Right cardiac atrium (tissue), 5 donors: ENCODE data around the gene DCLK1. TPM values are rescaled to one million over a fixed set of nuclear protein-coding genes. Genes with fewer than 3 reads are reported as not detected.
"Not testable (repeated sequence)": the region's sequence is repeated elsewhere in the genome, so short reads cannot be mapped to it uniquely, and the experiment has no call there.

Source experiments
- ATAC-seq, 2 donors: fragments of 200-7000 bp; cut with Tn5 transposase; one replicate each; pipeline versions ENCODE4 v1.8.0 to v1.9.1; 2020; ENCODE audit warnings: moderate library complexity in 2 of 2, mild to moderate bottlenecking in 1 of 2
- DNase-seq, 3 donors: peaks; one replicate each; pipeline ENCODE4 v3.0.0-alpha.2; 2020
- H3K27ac ChIP-seq: one replicate; pipeline ENCODE4 v1.5.1; 2013; ENCODE audit warnings: mild to moderate bottlenecking, low read length, control low read depth, moderate library complexity
- H3K27me3 ChIP-seq: one replicate; pipeline ENCODE4 v1.6.1; 2013; ENCODE audit not compliant: control insufficient read depth, insufficient read depth
- H3K4me1 ChIP-seq: one replicate; pipeline ENCODE4 v1.6.1; 2013; ENCODE audit warnings: low read length; ENCODE audit not compliant: control insufficient read depth, insufficient read depth
- H3K4me3 ChIP-seq: one replicate; pipeline ENCODE4 v1.5.1; 2013; ENCODE audit warnings: low read length, control low read depth
- H3K9me3 ChIP-seq: one replicate; pipeline ENCODE4 v1.6.1; 2013; ENCODE audit warnings: low read length; ENCODE audit not compliant: control insufficient read depth
- WGBS: extraction: QIAGEN DNeasy Blood & Tissue Kit; methylation state at CpG from one replicate; pipeline ENCODE4 v1.1.7; 2013; 5-methylcytosine and 5-hydroxymethylcytosine counted together
- intact Hi-C, 4 donors: fragments of 100-400 bp; cut with DNase I; formaldehyde crosslinking; loops; one replicate each; pipeline versions ENCODE4 v1.11.0 to v1.14.0; 2022 to 2023
- polyA plus RNA-seq: library from polyadenylated mRNA; stranded (reverse); fragments of 200-250 nt; gene quantifications from one replicate; pipeline ENCODE4 v1.2.3, GENCODE V29; 2013
- total RNA-seq, 4 donors: library from RNA; stranded (reverse); fragmentation: NEBNext Ultra II Directional; extraction: Animal tissue kit (Norgen Biotek cat#: 25700); gene quantifications; one replicate each; pipeline ENCODE4 v1.2.1, GENCODE V29; 2021
- donor health status: healthy with polysubstance abuse.
- donor health status: DM: no; HTN: yes; CAD: no.
- donor health status: DM: no; HTN: no; CAD: no.
- donor health status: DM: no; HTN: yes; CAD: no; lungs with severe emphysema.
- donor health status: DM: yes; HTN: yes; CAD: no.

The DCLK1 gene
- total and polyA plus RNA-seq, 5 donors: 5.1 to 19.8 (median 16.1) TPM

DNA sequence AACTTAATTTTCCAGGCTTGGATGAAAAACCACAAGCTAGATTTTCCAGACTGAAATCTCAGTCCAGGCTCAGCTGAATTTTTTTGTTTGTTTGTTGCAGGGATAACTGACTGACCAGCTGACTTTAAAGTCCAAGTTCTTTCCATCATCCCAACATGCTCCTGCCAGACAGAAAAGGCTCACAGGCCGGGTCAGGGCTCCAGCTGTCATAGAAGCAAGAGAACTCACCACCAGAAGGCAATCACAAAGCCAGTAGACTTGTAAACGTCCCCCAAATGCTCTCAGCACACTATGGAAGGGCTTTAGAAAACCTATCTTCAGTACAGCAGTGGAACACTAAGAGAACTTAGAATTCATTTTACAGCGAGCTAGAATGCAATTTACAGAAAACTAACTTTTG is 25.5 kb downstream of the DCLK1 start:
- no peak for DNase-seq
- 51% methylated on average over 3 of the region's 3 CpGs for WGBS
- no peak overlapping the region for H3K27ac ChIP-seq
- no peak for ATAC-seq
- intact Hi-C loops: no loop called here
- no peaks in the 10 kb centered on the region for H3K9me3 ChIP-seq
- H3K4me1 ChIP-seq: no peaks in the 10 kb centered on the region
- no peaks in the 10 kb centered on the region for H3K27me3 ChIP-seq
- no peak overlapping the region for H3K4me3 ChIP-seq

DNA sequence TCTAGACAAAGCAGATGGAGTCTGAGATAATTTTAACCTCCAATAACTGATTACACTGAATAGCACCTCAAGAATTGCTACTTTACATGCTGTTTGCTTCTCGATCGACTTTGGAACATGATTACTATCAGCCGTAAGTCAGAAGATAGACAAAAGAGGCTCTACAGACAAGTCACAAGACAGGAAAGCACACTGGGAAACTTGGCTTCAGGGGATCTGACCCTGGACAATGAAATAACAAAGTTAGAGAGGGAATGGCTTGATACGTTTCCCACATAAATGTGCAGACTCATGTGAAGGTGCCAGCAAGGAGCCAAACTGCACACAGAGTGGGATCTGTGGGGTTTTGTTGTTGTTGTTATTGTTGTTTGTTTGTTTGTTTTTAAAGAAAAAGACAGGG is 28.5 kb downstream of the DCLK1 start:
- H3K9me3 ChIP-seq: no peaks in the 10 kb centered on the region
- WGBS: 69% methylated on average over 4 of the region's 4 CpGs
- intact Hi-C loops: no loop called here

DNA sequence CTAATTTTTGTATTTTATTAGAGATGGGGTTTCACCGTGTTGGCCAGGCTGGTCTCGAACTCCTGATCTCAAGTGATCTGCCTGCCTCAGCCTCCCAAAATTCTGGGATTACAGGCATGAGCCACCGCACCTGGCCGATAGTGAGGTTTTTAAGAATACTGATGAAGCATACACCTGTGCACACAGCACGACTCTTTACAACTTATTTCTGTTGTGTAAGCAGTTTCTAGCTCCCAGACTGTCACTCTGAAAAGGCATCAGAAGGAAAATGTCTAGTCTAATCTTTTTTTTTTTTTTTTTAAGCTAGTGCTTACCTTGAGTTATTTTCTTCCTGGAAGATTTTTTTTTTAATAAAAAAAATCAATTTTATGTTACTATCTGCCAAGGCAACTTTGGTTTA is 29.3 kb downstream of the DCLK1 start:
- WGBS: 92% methylated on average over 5 of the region's 5 CpGs
- intact Hi-C loops: not testable (repeated sequence)

More for the DNA sequence above, 28.5 kb downstream of the DCLK1 start:
- Histone ChIP-seq H3K27me3 (no peaks in the 10 kb centered on the region), H3K4me1 (no peaks in the 10 kb centered on the region), H3K4me3 (no peak overlapping the region), H3K27ac (no peak overlapping the region)
- ATAC-seq (no peak), DNase-seq (no peak)

DNA sequence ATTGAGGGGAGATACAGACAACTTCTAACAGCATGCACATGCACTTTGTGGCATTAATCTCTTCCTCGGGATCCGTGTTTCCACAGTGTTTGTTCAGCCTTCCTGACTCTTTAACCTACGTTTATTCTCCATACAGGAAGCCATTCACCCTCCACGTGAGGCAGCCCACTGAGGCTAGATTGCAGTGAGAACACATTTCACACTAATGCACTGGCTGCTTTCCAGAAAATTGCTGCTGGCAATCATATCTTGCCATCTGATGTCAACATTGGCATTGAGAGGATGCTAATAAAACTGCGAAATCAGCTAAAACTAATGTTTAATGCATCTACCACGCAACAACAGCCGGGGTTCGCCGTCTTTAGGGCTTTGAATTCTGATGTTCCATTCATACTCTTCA is 30.0 kb downstream of the DCLK1 start:
- H3K9me3 ChIP-seq: no peaks in the 10 kb centered on the region
- 78% methylated on average over 9 of the region's 9 CpGs for WGBS
- no peak overlapping the region for H3K27ac ChIP-seq
- peaks cover 1% of the 10 kb centered on the region for H3K4me1 ChIP-seq
- H3K4me3 ChIP-seq: no peak overlapping the region
- no peak for ATAC-seq
- DNase-seq: no peak
- intact Hi-C loops: no loop called here
- no peaks in the 10 kb centered on the region for H3K27me3 ChIP-seq

More for the DNA sequence above, 29.3 kb downstream of the DCLK1 start:
- DNase-seq, H3K9me3 ChIP-seq, H3K4me1 ChIP-seq, H3K27me3 ChIP-seq, ATAC-seq, H3K27ac ChIP-seq, H3K4me3 ChIP-seq: not testable (repeated sequence)

DNA sequence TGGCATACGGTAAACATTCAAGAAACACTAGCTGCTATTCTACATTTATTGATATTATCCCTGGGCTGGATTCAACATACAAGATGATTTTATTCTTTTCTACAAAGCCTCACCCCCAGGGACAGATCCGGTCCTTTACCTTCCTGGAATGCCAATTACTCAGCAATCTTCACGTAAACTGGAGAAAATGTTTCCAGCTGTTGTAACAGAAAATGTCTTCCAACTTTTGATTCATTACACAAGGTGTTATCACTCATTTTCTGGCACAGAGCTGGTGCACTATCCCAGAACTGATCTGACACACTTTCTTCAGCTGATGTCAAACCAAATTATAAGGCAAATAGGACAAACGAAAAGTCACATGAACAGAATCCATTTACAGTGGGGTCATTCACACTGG is 33.1 kb downstream of the DCLK1 start:
- intact Hi-C loops: no loop called here
- 53% methylated on average over 4 of the region's 4 CpGs for WGBS
- H3K9me3 ChIP-seq: no peaks in the 10 kb centered on the region
- H3K4me3 ChIP-seq: no peak overlapping the region
- no peaks in the 10 kb centered on the region for H3K27me3 ChIP-seq
- DNase-seq (no peak), ATAC-seq (no peak)
- H3K27ac ChIP-seq: no peak overlapping the region
- peaks cover 1% of the 10 kb centered on the region for H3K4me1 ChIP-seq

DNA sequence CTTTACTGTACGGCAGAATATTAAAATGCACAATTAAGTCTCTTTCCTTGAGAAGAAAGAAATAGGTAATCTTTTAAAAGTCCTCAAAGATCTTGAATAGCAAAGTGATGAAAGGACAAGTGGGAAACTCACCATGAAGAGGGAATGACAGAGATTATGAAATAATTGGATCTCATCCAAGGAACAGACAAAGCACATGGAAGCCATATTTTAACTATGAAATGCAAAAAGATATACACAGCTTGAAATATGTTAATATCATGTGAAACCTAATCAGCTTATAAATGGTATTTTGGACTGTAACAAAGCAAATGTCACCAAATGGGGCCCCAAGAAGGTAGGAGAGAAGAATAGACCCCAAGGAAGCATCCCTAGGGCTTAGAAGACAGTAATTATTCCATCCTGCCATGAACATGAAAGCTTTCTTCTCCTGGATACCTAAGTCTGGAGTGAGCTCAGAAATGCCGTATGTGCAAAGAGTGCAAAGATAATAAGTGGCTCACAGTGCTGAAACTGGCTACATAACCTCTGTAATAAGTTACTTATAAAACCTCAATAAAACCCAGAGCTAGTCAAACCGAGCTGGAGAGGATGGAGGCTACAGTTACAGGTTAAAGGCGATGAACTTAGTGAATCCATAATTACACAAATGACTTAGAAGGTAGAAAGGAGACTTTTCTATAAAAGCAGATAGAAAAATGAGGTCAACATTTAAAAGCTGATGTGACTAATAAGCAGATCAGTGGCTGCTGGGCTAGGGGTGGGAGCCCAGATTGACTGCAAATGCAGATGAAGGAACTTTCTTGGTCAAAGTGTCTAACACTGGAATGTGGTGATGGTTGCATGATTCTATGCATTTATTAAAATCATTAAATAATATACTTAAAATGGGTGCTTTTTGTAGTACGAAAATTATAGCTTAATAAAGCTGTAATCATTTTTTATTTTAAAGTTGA is 34.4 kb downstream of the DCLK1 start:
- H3K27ac ChIP-seq: no peak overlapping the region
- H3K27me3 ChIP-seq: no peaks in the 10 kb centered on the region
- WGBS: 74% methylated on average over 5 of the region's 5 CpGs

DNA sequence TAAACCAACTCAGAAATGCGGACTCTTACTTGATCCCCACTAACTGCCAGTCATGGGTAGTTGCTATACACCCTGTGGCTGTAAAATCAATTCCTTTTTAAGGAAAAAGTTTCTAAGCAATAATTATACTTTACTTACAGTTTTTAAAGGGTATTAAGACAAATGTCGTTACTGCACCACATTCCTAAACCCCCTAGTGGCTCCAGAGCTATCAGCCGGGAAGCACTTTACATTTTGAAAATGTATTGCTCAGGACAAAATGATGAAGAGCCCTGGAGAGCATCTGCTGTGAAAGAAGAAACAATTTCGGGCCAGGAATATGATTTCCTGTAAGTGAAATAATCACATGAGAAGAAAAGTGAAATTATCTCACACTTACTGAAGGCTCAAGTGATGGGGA is 36.7 kb downstream of the DCLK1 start:
- intact Hi-C loops: no loop called here
- 71% methylated on average over 4 of the region's 4 CpGs for WGBS
- ATAC-seq: no peak

More for the DNA sequence above, 34.4 kb downstream of the DCLK1 start:
- no peak overlapping the region for H3K4me3 ChIP-seq
- H3K4me1 ChIP-seq: peaks cover 1% of the 10 kb centered on the region
- no peak for ATAC-seq
- no peak for DNase-seq
- intact Hi-C loops: no loop called here
- H3K9me3 ChIP-seq: no peaks in the 10 kb centered on the region

DNA sequence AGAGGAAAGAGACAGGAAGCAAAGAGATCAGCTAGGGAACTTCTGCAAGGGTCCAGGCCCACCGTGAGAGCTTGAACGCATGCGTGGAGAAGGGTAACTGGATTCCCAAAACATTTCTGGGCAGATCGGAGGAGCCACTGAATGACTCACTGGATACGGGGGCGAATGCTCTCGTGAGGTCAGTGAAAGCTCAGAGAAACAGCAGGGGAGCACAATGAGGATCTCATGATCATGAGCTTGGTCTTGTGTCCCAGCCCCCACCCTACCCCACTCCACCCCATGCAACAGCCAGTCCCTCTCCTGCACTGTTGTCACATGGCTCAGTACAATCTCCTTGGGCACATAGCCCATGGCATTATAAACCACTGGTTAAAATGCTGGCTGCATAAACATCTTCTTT is 40.6 kb downstream of the DCLK1 start:
- DNase-seq (no peak), ATAC-seq (no peak)
- WGBS: 92% methylated on average over 7 of the region's 7 CpGs
- Histone ChIP-seq H3K4me1 (peaks cover 4% of the 10 kb centered on the region), H3K9me3 (no peaks in the 10 kb centered on the region), H3K27me3 (no peaks in the 10 kb centered on the region), H3K4me3 (no peak overlapping the region), H3K27ac (no peak overlapping the region)
- intact Hi-C loops: no loop called here

More for the DNA sequence above, 36.7 kb downstream of the DCLK1 start:
- Histone ChIP-seq H3K9me3 (no peaks in the 10 kb centered on the region), H3K27me3 (no peaks in the 10 kb centered on the region), H3K4me1 (peaks cover 1% of the 10 kb centered on the region), H3K4me3 (no peak overlapping the region), H3K27ac (no peak overlapping the region)
- DNase-seq: no peak

GRCh38 chr13:36089130-36089647 is 42.0 kb downstream of the DCLK1 start:
- Histone ChIP-seq H3K4me3 (no peak overlapping the region), H3K27me3 (no peaks in the 10 kb centered on the region), H3K9me3 (no peaks in the 10 kb centered on the region), H3K4me1 (peaks cover 4% of the 10 kb centered on the region), H3K27ac (no peak overlapping the region)
- DNase-seq (no peak), ATAC-seq (no peak)
- 87% methylated on average over 7 of the region's 7 CpGs for WGBS
- intact Hi-C loops: no loop called here

- H3K27me3 ChIP-seq: no peaks in the 10 kb centered on the region
- no peak for DNase-seq
- no peak for ATAC-seq
- H3K27ac ChIP-seq: no peak overlapping the region
- peaks cover 4% of the 10 kb centered on the region for H3K4me1 ChIP-seq
- intact Hi-C loops: no loop called here
- no peaks in the 10 kb centered on the region for H3K9me3 ChIP-seq
- 94% methylated on average over 5 of the region's 5 CpGs for WGBS
- no peak overlapping the region for H3K4me3 ChIP-seq
These were observed 42.7 kb downstream of the DCLK1 start for GRCh38 chr13:36088463-36088862.

DNA sequence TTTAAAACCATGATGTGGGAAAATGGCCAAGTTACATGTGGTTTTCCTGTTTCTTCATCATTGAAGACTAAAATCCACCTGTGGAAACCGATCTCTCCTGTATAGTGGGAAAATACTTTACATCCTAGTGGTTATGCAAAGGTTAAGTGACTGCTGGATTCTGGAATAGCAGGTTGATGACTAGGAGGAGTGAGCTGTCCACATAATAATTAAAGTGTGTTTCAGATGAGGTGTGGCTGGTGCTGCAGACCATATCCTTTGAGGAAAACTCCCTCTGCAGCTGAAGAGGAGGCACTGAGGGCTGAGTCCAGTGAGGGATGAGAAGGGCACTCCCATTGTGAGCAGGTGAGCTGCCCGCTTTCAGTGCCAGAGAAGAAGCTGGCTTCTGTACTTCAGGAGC is 43.2 kb downstream of the DCLK1 start:
- Histone ChIP-seq H3K4me1 (peaks cover 4% of the 10 kb centered on the region), H3K27me3 (no peaks in the 10 kb centered on the region), H3K27ac (no peak overlapping the region), H3K9me3 (no peaks in the 10 kb centered on the region), H3K4me3 (no peak overlapping the region)
- ATAC-seq (no peak), DNase-seq (no peak)
- WGBS: 95% methylated on average over 2 of the region's 2 CpGs
- intact Hi-C loops: no loop called here
